Measurements from ENCODE around the gene BRS3.

Gene BRS3

DNA sequence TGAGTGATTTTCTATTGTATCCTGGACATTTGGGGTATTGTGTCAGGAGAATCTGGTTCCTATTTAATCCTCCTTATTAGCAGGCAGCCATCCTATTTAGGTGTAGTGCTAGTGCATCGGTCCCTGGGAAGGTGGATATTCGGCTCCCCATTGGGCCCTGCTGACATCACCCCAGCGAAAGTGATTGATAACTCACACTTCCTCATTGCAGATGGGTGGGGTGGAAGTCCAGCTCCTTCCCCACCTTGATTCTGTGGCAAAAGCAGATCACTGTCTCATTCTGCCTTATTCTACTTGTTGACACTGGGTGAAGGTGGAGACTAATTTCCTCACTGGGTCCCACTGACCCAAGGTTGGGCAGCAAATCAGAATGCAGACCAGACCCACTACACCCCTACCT lies 23.2 kb upstream of the BRS3 start:
- H3K4me1 Mint-ChIP-seq: no peaks in the 10 kb centered on the region

DNA sequence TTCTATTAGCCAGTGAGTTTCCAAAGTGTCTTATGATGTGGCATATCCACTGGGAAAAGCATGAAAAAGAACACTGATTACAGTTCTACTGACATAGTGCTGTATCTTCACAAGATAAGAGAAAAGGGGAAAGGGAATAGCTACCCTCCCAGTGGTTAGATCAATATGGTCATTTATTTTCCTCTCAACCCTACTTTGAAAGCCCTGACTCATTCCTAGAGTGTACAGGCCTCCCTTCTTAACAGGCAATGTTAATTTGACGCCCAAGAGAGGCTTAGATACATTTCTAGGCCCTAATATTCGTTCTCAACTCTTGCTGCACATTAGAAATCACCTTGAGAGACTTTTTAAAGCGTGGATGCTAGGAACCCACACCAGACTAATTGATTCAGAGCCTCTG lies 20.4 kb upstream of the BRS3 start:
- Mint-ChIP-seq H3K4me1 (no peaks in the 10 kb centered on the region), H3K9me3 (peaks cover 2% of the 10 kb centered on the region), H3K4me3 (no peak overlapping the region), H3K36me3 (ENCODE audit: low read depth) (no peaks in the 10 kb centered on the region), H3K27me3 (ENCODE audit: low read depth) (peaks cover 5% of the 10 kb centered on the region), H3K27ac (no peak overlapping the region)
- TF ChIP-seq, protein P1, sequence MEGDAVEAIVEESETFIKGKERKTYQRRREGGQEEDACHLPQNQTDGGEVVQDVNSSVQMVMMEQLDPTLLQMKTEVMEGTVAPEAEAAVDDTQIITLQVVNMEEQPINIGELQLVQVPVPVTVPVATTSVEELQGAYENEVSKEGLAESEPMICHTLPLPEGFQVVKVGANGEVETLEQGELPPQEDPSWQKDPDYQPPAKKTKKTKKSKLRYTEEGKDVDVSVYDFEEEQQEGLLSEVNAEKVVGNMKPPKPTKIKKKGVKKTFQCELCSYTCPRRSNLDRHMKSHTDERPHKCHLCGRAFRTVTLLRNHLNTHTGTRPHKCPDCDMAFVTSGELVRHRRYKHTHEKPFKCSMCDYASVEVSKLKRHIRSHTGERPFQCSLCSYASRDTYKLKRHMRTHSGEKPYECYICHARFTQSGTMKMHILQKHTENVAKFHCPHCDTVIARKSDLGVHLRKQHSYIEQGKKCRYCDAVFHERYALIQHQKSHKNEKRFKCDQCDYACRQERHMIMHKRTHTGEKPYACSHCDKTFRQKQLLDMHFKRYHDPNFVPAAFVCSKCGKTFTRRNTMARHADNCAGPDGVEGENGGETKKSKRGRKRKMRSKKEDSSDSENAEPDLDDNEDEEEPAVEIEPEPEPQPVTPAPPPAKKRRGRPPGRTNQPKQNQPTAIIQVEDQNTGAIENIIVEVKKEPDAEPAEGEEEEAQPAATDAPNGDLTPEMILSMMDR (IDR thresholded peaks at IDR 0.05; ENCODE audit: unreplicated experiment in 3 of 3): no peak

More for the DNA sequence above, 23.2 kb upstream of the BRS3 start:
- Mint-ChIP-seq H3K27ac (no peak overlapping the region), H3K4me3 (no peak overlapping the region), H3K36me3 (ENCODE audit: low read depth) (no peaks in the 10 kb centered on the region), H3K27me3 (ENCODE audit: low read depth) (peaks cover 5% of the 10 kb centered on the region), H3K9me3 (no peaks in the 10 kb centered on the region)
- TF ChIP-seq, protein P1 (IDR thresholded peaks at IDR 0.05; ENCODE audit: unreplicated experiment in 3 of 3): no peak

DNA sequence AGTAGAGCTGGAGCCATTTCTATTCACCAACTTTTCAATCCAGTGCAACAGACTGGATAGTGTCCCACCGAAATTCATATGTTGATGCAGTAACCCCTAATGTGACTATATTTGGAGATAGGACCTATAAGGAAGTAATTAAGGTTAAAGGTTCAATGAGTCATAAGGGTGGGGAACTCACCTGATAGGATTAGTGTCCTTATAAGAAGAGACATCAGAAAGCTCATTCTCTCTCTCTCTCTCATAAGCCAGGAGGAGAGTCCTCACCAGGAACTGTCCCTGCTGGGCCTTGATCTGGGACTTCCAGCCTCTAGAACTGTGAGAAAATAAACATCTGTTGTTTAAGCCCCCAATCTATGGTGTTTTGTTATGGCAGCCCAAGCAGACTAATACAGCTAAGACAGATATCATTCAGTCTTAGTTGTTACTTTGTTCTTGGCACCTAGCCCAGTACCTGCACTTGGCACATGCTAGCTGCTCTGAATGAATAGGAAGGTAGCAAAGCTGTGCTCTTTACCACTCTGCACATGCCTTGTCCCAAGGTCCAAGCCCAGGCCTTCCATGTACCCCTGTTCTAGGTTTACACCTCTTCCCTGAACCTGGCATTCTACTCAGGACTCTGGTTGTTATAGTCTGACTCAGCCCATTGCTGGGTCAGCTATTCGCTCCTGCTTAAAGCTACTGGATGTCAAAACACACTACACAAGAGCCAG lies 19.2 kb upstream of the BRS3 start:
- peaks cover 2% of the 10 kb centered on the region for H3K9me3 Mint-ChIP-seq
- no peak overlapping the region for H3K4me3 Mint-ChIP-seq
- H3K27ac Mint-ChIP-seq: no peak overlapping the region
- no peaks in the 10 kb centered on the region for H3K36me3 Mint-ChIP-seq (ENCODE audit: low read depth)
- H3K4me1 Mint-ChIP-seq: no peaks in the 10 kb centered on the region
- TF ChIP-seq, protein P1 (IDR thresholded peaks at IDR 0.05; ENCODE audit: unreplicated experiment in 3 of 3): no peak
- no peaks in the 10 kb centered on the region for H3K27me3 Mint-ChIP-seq (ENCODE audit: low read depth)

DNA sequence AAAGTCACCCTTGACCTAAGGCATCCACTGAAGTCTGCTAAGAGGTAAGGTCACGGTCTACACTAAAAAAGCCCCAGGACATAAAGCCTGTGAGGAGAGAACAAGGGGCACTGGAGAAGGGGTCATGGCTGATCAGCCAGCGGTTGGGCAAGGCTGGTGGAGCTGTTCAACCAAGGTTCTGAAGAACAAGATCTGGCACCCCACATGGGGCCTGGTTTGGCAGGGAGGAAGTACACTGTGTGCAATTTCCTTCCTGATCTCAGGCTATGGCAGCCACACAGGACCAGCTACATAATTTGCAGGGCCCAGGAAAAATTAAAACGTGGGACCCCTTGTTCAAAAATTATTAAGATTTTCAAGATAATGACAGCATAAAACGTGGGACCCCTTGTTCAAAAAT lies 14.1 kb upstream of the BRS3 start:
- Mint-ChIP-seq H3K9me3 (peaks cover 7% of the 10 kb centered on the region), H3K4me3 (no peak overlapping the region), H3K4me1 (peaks cover 12% of the 10 kb centered on the region), H3K36me3 (ENCODE audit: low read depth) (no peaks in the 10 kb centered on the region), H3K27ac (no peak overlapping the region), H3K27me3 (ENCODE audit: low read depth) (no peaks in the 10 kb centered on the region)
- TF ChIP-seq, protein P1 (IDR thresholded peaks at IDR 0.05; ENCODE audit: unreplicated experiment in 3 of 3): no peak

DNA sequence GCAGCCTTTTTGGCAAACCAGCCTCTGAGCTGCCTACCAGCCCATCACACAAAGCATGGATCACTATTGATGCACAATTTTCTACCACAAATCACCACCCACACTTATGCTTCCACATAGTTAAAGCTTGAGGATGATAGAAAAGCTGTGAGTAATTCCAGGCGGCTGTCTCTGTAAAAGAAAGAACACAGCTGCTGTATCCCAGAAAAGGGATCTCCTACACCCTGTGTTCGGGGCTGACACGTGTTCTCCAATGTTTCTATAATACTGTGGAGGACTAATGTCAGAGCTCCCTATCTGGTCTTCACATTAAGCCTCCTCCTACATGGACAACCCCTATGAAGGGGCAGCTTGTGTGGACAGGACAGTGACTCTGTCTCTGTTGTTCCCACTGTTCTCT lies 12.5 kb upstream of the BRS3 start:
- H3K36me3 Mint-ChIP-seq (ENCODE audit: low read depth): no peaks in the 10 kb centered on the region
- no peaks in the 10 kb centered on the region for H3K27me3 Mint-ChIP-seq (ENCODE audit: low read depth)
- TF ChIP-seq, protein P1 (IDR thresholded peaks at IDR 0.05; ENCODE audit: unreplicated experiment in 3 of 3): no peak
- peak overlapping the region in 2 of 3 experiments; percentile 6 to 14 for H3K27ac Mint-ChIP-seq
- H3K4me1 Mint-ChIP-seq: peaks cover 14% of the 10 kb centered on the region
- no peak overlapping the region for H3K4me3 Mint-ChIP-seq
- peaks cover 7% of the 10 kb centered on the region for H3K9me3 Mint-ChIP-seq

DNA sequence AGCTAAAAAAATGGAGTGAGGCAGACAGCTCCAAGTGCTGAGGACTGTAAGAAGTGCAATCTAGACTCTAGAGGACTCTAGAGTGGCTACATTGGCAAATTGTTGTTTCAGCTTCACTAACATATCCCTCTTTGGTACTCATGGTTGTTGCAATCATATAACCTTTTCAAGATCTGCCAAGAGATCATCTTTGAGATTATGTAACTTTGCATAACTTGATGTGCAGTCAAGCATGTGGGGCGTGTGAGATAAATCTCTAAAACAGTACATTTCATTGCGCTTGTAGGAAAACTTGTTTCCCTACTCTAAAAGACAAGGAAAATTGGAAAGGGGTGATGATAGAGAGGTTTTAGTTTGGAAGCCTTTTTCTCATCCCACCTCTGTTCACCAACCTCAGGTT lies 11.2 kb upstream of the BRS3 start:
- TF ChIP-seq, protein P1 (IDR thresholded peaks at IDR 0.05; ENCODE audit: unreplicated experiment in 3 of 3): no peak
- Mint-ChIP-seq H3K9me3 (peaks cover 14% of the 10 kb centered on the region), H3K27me3 (ENCODE audit: low read depth) (no peaks in the 10 kb centered on the region), H3K4me3 (no peak overlapping the region), H3K36me3 (ENCODE audit: low read depth) (no peaks in the 10 kb centered on the region), H3K27ac (no peak overlapping the region), H3K4me1 (peaks cover 23% of the 10 kb centered on the region)
